HepG2 (cell line): ENCODE results near the gene TIPRL. TPM values are rescaled to one million over a fixed set of nuclear protein-coding genes. Genes with fewer than 3 reads are reported as not detected.

Experiments used
- ARNTL ChIP-seq: sonication (generic); formaldehyde crosslinking; IDR thresholded peaks from 2 replicates; pipeline ENCODE4 v1.4.0; 2020; ENCODE audit warnings: mild to moderate bottlenecking, missing genetic modification reagents
- BCL6 ChIP-seq: IDR thresholded peaks from 2 replicates; pipeline ENCODE4 v1.6.1; 2016; ENCODE audit warnings: missing genetic modification reagents, missing compliant biosample characterization
- CHD2 ChIP-seq: IDR thresholded peaks from 2 replicates; pipeline ENCODE4 v1.6.1; 2011; ENCODE audit warnings: low read depth, low read length, improper control_type of control experiment
- GPN1 ChIP-seq: sonication (generic); formaldehyde crosslinking; IDR thresholded peaks from 2 replicates; pipeline ENCODE4 v1.5.1; 2020; ENCODE audit warnings: missing genetic modification reagents, borderline replicate concordance
- HBP1 ChIP-seq: IDR thresholded peaks from 2 replicates; pipeline ENCODE4 v1.6.1; 2016; ENCODE audit warnings: low read depth, control low read depth
- MATR3 ChIP-seq: sonication (generic); formaldehyde crosslinking; IDR thresholded peaks from 2 replicates; pipeline ENCODE4 v1.4.0; 2020; ENCODE audit warnings: missing genetic modification reagents
- NAIF1 ChIP-seq: sonication (generic); formaldehyde crosslinking; IDR thresholded peaks from 2 replicates; pipeline ENCODE4 v1.5.0; 2020; ENCODE audit warnings: mild to moderate bottlenecking, missing genetic modification reagents, borderline replicate concordance
- ZNF543 ChIP-seq: sonication (generic); formaldehyde crosslinking; IDR thresholded peaks from 2 replicates; pipeline ENCODE4 v1.4.0; 2020; ENCODE audit warnings: mild to moderate bottlenecking, missing genetic modification reagents
- ZZZ3 ChIP-seq: sonication (generic); formaldehyde crosslinking; IDR thresholded peaks from 2 replicates; pipeline ENCODE4 v1.4.0; 2020; ENCODE audit warnings: missing genetic modification reagents, mild to moderate bottlenecking, borderline replicate concordance
- polyA plus RNA-seq, 8 experiments: library from polyadenylated mRNA; depleted of rRNA in 3 of 8; stranded (reverse) in 7 of 8; unstranded in 1 of 8; fragments of >200 nt; fragmentation: Illumina TruSeq in 4 of 8; extraction: Trizol in 4 of 8; gene quantifications; 2 replicates each; pipeline versions ENCODE4 v1.2.1 to v1.2.3, GENCODE V29; 2011 to 2016; ENCODE audit warnings: low read depth in 4 of 8, missing spikeins in 1 of 8, mixed read lengths in 1 of 8; ENCODE audit not compliant: insufficient read depth in 1 of 8
- total RNA-seq, 5 experiments: library from RNA; depleted of rRNA; stranded (reverse); fragments of >200 nt; fragmentation: Illumina TruSeq; extraction: Trizol; gene quantifications; 2 replicates each; pipeline ENCODE4 v1.2.3, GENCODE V29; 2016; ENCODE audit warnings: low read depth in 1 of 5
- TF ChIP-seq, protein P1 (sequence below): sonication (generic); formaldehyde crosslinking; IDR thresholded peaks from 2 replicates; pipeline ENCODE4 v1.4.0; 2020; ENCODE audit warnings: mild to moderate bottlenecking, missing genetic modification reagents
- TF ChIP-seq, protein P2 (sequence below), 2 experiments: fragments of 450-650 bp in 1 of 2; sonication (generic) in 1 of 2; formaldehyde crosslinking in 1 of 2; IDR thresholded peaks; 2 replicates each; pipeline versions ENCODE4 v1.6.1 to v1.8.0; 2016 to 2022; ENCODE audit warnings: antibody characterized with exemption in 1 of 2, mild to moderate bottlenecking in 1 of 2, missing genetic modification reagents in 1 of 2
- TF ChIP-seq, protein P3 (sequence below): sonication (generic); formaldehyde crosslinking; IDR thresholded peaks from 2 replicates; pipeline ENCODE4 v1.5.0; 2020; ENCODE audit warnings: mild to moderate bottlenecking, missing genetic modification reagents
- TF ChIP-seq, protein P4 (sequence below): sonication (generic); formaldehyde crosslinking; IDR thresholded peaks from 2 replicates; pipeline ENCODE4 v1.8.0; 2022; ENCODE audit warnings: missing genetic modification reagents, mild to moderate bottlenecking, moderate library complexity, borderline replicate concordance

TIPRL gene
- total and polyA plus RNA-seq, 2 of the 13 experiments (the other 11 are each of a cell fraction or from before 2014, with no cell fraction given) = 10.1 to 22.8 TPM

GRCh38 chr1:168235937-168236336 lies 57.2 kb downstream of the TIPRL start (continued):
- TF ChIP-seq, protein P1, sequence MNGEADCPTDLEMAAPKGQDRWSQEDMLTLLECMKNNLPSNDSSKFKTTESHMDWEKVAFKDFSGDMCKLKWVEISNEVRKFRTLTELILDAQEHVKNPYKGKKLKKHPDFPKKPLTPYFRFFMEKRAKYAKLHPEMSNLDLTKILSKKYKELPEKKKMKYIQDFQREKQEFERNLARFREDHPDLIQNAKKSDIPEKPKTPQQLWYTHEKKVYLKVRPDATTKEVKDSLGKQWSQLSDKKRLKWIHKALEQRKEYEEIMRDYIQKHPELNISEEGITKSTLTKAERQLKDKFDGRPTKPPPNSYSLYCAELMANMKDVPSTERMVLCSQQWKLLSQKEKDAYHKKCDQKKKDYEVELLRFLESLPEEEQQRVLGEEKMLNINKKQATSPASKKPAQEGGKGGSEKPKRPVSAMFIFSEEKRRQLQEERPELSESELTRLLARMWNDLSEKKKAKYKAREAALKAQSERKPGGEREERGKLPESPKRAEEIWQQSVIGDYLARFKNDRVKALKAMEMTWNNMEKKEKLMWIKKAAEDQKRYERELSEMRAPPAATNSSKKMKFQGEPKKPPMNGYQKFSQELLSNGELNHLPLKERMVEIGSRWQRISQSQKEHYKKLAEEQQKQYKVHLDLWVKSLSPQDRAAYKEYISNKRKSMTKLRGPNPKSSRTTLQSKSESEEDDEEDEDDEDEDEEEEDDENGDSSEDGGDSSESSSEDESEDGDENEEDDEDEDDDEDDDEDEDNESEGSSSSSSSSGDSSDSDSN = no peak
- TF ChIP-seq, protein P2, sequence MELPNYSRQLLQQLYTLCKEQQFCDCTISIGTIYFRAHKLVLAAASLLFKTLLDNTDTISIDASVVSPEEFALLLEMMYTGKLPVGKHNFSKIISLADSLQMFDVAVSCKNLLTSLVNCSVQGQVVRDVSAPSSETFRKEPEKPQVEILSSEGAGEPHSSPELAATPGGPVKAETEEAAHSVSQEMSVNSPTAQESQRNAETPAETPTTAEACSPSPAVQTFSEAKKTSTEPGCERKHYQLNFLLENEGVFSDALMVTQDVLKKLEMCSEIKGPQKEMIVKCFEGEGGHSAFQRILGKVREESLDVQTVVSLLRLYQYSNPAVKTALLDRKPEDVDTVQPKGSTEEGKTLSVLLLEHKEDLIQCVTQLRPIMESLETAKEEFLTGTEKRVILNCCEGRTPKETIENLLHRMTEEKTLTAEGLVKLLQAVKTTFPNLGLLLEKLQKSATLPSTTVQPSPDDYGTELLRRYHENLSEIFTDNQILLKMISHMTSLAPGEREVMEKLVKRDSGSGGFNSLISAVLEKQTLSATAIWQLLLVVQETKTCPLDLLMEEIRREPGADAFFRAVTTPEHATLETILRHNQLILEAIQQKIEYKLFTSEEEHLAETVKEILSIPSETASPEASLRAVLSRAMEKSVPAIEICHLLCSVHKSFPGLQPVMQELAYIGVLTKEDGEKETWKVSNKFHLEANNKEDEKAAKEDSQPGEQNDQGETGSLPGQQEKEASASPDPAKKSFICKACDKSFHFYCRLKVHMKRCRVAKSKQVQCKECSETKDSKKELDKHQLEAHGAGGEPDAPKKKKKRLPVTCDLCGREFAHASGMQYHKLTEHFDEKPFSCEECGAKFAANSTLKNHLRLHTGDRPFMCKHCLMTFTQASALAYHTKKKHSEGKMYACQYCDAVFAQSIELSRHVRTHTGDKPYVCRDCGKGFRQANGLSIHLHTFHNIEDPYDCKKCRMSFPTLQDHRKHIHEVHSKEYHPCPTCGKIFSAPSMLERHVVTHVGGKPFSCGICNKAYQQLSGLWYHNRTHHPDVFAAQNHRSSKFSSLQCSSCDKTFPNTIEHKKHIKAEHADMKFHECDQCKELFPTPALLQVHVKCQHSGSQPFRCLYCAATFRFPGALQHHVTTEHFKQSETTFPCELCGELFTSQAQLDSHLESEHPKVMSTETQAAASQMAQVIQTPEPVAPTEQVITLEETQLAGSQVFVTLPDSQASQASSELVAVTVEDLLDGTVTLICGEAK (IDR thresholded peaks at IDR 0.05) = no peak
- TF ChIP-seq, protein P2 (CRISPR knock-in tag; IDR thresholded peaks at IDR 0.05) = no peak
- TF ChIP-seq ZNF543 (CRISPR knock-in tag) (no peak), BCL6 (CRISPR knock-in tag) (peak; percentile 99), ZZZ3 (CRISPR knock-in tag) (no peak), HBP1 (no peak), CHD2 (no peak), ARNTL (CRISPR knock-in tag) (no peak), MATR3 (CRISPR knock-in tag) (no peak), GPN1 (CRISPR knock-in tag) (no peak), NAIF1 (CRISPR knock-in tag) (no peak)
- TF ChIP-seq, protein P3, sequence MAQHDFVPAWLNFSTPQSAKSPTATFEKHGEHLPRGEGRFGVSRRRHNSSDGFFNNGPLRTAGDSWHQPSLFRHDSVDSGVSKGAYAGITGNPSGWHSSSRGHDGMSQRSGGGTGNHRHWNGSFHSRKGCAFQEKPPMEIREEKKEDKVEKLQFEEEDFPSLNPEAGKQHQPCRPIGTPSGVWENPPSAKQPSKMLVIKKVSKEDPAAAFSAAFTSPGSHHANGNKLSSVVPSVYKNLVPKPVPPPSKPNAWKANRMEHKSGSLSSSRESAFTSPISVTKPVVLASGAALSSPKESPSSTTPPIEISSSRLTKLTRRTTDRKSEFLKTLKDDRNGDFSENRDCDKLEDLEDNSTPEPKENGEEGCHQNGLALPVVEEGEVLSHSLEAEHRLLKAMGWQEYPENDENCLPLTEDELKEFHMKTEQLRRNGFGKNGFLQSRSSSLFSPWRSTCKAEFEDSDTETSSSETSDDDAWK (CRISPR knock-in tag) = no peak
- TF ChIP-seq, protein P4, sequence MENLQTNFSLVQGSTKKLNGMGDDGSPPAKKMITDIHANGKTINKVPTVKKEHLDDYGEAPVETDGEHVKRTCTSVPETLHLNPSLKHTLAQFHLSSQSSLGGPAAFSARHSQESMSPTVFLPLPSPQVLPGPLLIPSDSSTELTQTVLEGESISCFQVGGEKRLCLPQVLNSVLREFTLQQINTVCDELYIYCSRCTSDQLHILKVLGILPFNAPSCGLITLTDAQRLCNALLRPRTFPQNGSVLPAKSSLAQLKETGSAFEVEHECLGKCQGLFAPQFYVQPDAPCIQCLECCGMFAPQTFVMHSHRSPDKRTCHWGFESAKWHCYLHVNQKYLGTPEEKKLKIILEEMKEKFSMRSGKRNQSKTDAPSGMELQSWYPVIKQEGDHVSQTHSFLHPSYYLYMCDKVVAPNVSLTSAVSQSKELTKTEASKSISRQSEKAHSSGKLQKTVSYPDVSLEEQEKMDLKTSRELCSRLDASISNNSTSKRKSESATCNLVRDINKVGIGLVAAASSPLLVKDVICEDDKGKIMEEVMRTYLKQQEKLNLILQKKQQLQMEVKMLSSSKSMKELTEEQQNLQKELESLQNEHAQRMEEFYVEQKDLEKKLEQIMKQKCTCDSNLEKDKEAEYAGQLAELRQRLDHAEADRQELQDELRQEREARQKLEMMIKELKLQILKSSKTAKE (CRISPR knock-in tag) = 0 out of 2 replicates have a peak, but pooled peaks have one; percentile 20
